Neural progenitor cell (in vitro differentiated cells): ENCODE data around the gene BAIAP3. TPM values are rescaled to one million over a fixed set of nuclear protein-coding genes. Genes with fewer than 3 reads are reported as not detected.

Experiments
- DNase-seq: peaks from one replicate; pipeline ENCODE4 v3.0.0-alpha.2; 2016; ENCODE audit warnings: low spot score
- H2AFZ ChIP-seq: fragments of 200-600 bp; sonication (generic); replicated peaks from 2 replicates; pipeline ENCODE4 v1.6.1; 2016; ENCODE audit warnings: antibody characterized with exemption
- H3F3A ChIP-seq: fragments of 200-600 bp; sonication (generic); 2 replicates; pipeline ENCODE4 v1.6.1; 2016; ENCODE audit warnings: antibody characterized with exemption, low read depth
- H3K27ac ChIP-seq: fragments of 200-600 bp; sonication (generic); 2 replicates; pipeline ENCODE4 v1.5.1; 2016; ENCODE audit warnings: mild to moderate bottlenecking
- H3K27me3 ChIP-seq: fragments of 200-600 bp; sonication (generic); 2 replicates; pipeline ENCODE4 v1.6.1; 2016; ENCODE audit warnings: mild to moderate bottlenecking, moderate library complexity
- H3K36me3 ChIP-seq: fragments of 200-600 bp; sonication (generic); 2 replicates; pipeline ENCODE4 v1.5.1; 2016
- H3K4me1 ChIP-seq: fragments of 200-600 bp; sonication (generic); 2 replicates; pipeline ENCODE4 v1.6.1; 2016; ENCODE audit warnings: mixed run types
- H3K4me2 ChIP-seq: fragments of 200-600 bp; sonication (generic); 2 replicates; pipeline ENCODE4 v1.6.1; 2016
- H3K4me3 ChIP-seq: fragments of 200-600 bp; sonication (generic); 2 replicates; pipeline ENCODE4 v1.5.1; 2016
- H3K79me2 ChIP-seq: fragments of 200-600 bp; sonication (generic); 2 replicates; pipeline ENCODE4 v1.6.1; 2016; ENCODE audit warnings: low read depth
- H3K9ac ChIP-seq: fragments of 200-600 bp; sonication (generic); 2 replicates; pipeline ENCODE4 v1.6.1; 2016
- H3K9me3 ChIP-seq: fragments of 200-600 bp; sonication (generic); 2 replicates; pipeline ENCODE4 v1.5.1; 2016; ENCODE audit warnings: low read depth
- H4K20me1 ChIP-seq: fragments of 200-600 bp; sonication (generic); 2 replicates; pipeline ENCODE4 v1.6.1; 2016; ENCODE audit warnings: low read depth
- H3K27ac Mint-ChIP-seq: 3 replicates; pipeline ENCODE4 v1.8.0; 2021; ENCODE audit warnings: mixed read lengths
- H3K27me3 Mint-ChIP-seq: 2 replicates; pipeline ENCODE4 v1.8.0; 2022; ENCODE audit warnings: low read depth, mild to moderate bottlenecking, inconsistent platforms, moderate library complexity, mixed read lengths; ENCODE audit not compliant: insufficient read depth
- H3K36me3 Mint-ChIP-seq: 3 replicates; pipeline ENCODE4 v1.8.0; 2021; ENCODE audit warnings: mixed read lengths
- H3K4me1 Mint-ChIP-seq: 3 replicates; pipeline ENCODE4 v1.8.0; 2021; ENCODE audit warnings: mixed read lengths
- H3K4me3 Mint-ChIP-seq: 3 replicates; pipeline ENCODE4 v1.8.0; 2021; ENCODE audit warnings: mild to moderate bottlenecking, moderate library complexity, mixed read lengths
- H3K9me3 Mint-ChIP-seq: 3 replicates; pipeline ENCODE4 v1.8.0; 2020; ENCODE audit warnings: mixed read lengths
- EZH2 ChIP-seq: fragments of 200-600 bp; sonication (generic); IDR thresholded peaks from 2 replicates; pipeline ENCODE4 v1.6.1; 2017; ENCODE audit warnings: antibody characterized with exemption, mild to moderate bottlenecking, moderate library complexity
- EZH2phosphoT487 ChIP-seq: fragments of 200-600 bp; sonication (generic); IDR thresholded peaks from 2 replicates; pipeline ENCODE4 v1.6.1; 2017; ENCODE audit warnings: antibody characterized with exemption
- total RNA-seq: library from RNA; depleted of rRNA; stranded (reverse); fragments of >200 nt; gene quantifications from 2 replicates; pipeline ENCODE4 v1.2.3, GENCODE V29; 2015; ENCODE audit warnings: low replicate concordance
- TF ChIP-seq, protein P1 (sequence below): fragments of 200-600 bp; sonication (generic); IDR thresholded peaks from 2 replicates; pipeline ENCODE4 v1.5.1; 2017; ENCODE audit warnings: antibody characterized with exemption, mild to moderate bottlenecking

BAIAP3 gene
- total RNA-seq, 1 donor from 2014 or later, result 0.34 TPM

DNA sequence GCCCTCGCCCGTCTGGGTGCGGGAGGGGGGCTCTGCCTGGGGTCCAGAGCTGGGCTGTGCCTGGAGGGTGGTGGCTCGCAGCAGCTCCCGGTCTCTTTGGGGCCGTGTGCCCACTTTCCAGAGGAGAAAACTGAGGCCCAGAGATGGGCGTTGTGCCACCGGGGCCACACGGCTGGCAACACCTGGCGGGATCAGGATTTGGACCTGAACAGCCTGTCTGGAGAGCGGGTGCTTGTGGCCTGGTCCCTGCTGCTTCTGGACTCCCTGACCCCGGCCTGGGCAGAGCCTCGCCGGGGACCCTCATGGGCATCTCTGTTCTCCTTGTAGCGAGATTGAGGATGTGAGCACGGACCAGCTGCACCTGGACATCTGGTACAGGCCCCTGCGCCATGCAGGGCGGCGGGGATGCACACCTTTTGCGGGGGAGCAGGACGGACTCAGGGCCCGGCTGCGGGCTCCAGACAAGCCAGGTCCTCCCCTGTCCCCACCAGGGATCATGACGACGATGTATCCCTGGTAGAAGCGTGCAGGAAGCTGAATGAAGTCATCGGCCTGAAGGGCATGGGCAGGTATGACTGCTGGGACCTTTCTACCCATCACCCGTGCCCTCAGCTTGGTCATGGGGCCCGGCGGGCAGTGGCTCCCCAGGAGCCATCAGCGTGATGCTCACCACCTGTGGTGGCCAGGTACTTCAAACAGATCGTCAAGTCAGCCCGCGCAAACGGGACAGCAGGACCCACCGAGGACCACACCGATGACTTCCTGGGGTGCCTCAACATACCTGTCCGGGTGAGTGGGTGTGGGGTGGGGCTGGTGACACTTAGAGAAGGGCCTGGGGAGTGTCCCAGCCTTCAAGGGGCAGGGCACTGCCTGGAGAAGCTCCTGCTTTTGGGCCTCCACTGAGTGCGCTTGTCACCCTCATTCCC, 8.3 kb downstream of the BAIAP3 start:
- H3K4me2 ChIP-seq, result peak overlapping the region; percentile 74
- no peaks in the 10 kb centered on the region for H3K79me2 ChIP-seq
- no peak overlapping the region for H3K27ac Mint-ChIP-seq
- peaks cover 19% of the 10 kb centered on the region for H4K20me1 ChIP-seq
- TF ChIP-seq, protein P1, sequence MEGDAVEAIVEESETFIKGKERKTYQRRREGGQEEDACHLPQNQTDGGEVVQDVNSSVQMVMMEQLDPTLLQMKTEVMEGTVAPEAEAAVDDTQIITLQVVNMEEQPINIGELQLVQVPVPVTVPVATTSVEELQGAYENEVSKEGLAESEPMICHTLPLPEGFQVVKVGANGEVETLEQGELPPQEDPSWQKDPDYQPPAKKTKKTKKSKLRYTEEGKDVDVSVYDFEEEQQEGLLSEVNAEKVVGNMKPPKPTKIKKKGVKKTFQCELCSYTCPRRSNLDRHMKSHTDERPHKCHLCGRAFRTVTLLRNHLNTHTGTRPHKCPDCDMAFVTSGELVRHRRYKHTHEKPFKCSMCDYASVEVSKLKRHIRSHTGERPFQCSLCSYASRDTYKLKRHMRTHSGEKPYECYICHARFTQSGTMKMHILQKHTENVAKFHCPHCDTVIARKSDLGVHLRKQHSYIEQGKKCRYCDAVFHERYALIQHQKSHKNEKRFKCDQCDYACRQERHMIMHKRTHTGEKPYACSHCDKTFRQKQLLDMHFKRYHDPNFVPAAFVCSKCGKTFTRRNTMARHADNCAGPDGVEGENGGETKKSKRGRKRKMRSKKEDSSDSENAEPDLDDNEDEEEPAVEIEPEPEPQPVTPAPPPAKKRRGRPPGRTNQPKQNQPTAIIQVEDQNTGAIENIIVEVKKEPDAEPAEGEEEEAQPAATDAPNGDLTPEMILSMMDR, result no peak
- no peak for TF ChIP-seq EZH2
- no peak for TF ChIP-seq EZH2phosphoT487
- H3K27ac ChIP-seq, result no peak overlapping the region
- peak overlapping the region; percentile 46 for H3K4me3 Mint-ChIP-seq
- H3K9me3 Mint-ChIP-seq, result no peaks in the 10 kb centered on the region
- H3K27me3 Mint-ChIP-seq, result peaks cover 5% of the 10 kb centered on the region
- H3K27me3 ChIP-seq, result peaks cover 80% of the 10 kb centered on the region
- H3K36me3 ChIP-seq, result no peaks in the 10 kb centered on the region
- no peak overlapping the region for H3K4me3 ChIP-seq
- DNase-seq, result no peak
- peaks cover 18% of the 10 kb centered on the region for H3K4me1 Mint-ChIP-seq
- no peak overlapping the region for H3K9ac ChIP-seq
- H3F3A ChIP-seq, result peaks cover 5% of the 10 kb centered on the region
- no peak overlapping the region for H2AFZ ChIP-seq
- H3K36me3 Mint-ChIP-seq, result no peaks in the 10 kb centered on the region
- no peaks in the 10 kb centered on the region for H3K9me3 ChIP-seq
- peaks cover 9% of the 10 kb centered on the region for H3K4me1 ChIP-seq

DNA sequence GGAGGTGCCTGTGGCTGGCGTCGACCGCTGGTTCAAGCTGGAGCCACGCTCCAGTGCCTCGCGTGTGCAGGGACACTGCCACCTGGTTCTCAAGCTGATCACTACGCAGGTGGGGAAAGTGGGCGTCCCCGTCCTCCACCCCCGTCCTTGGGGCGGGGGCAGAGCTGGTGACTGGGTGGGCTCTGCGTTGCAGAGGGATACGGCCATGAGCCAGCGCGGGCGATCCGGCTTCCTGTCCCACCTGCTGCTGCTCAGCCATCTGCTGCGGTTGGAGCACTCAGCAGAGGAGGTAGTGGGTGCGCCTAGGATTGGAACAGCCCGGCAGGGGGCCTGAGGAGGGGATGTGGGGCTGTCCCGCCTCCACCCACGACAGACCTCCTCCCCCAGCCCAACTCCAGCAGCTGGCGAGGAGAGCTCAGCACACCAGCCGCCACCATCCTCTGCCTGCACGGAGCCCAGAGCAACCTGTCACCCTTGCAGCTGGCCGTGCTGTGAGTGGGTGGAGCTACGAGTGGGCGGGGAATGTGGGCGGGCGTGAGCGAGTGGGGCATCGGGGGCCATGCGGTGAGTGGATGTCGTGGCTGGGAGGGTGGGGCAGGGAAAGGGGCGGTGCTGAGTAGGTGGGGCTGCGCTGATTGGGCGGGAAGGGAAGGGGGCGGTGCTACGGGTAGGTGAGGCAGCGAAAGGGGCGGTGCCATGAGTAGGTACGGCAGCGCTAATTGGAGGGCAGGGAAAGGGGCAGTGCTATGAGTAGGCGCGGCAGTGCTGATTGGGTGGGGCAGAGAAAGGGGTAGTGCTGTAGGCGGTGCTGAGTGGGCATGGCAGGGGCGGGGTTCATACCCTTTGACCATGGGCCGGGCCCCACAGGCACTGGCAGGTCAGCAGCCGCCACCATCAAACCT, 9.3 kb downstream of the BAIAP3 start:
- peak overlapping the region; percentile 84 for H3K4me3 Mint-ChIP-seq
- Histone ChIP-seq H3K9me3 (no peaks in the 10 kb centered on the region), H3K36me3 (no peaks in the 10 kb centered on the region), H4K20me1 (peaks cover 11% of the 10 kb centered on the region), H3K9ac (no peak overlapping the region), H3K79me2 (no peaks in the 10 kb centered on the region), H3K27me3 (peaks cover 70% of the 10 kb centered on the region), H2AFZ (peak overlapping the region; percentile 26), H3F3A (peaks cover 5% of the 10 kb centered on the region), H3K4me2 (peak overlapping the region; percentile 91), H3K27ac (no peak overlapping the region), H3K4me3 (peak overlapping the region; percentile 54), H3K4me1 (peaks cover 9% of the 10 kb centered on the region)
- H3K27me3 Mint-ChIP-seq, result peaks cover 5% of the 10 kb centered on the region
- DNase-seq, result peak; percentile 99
- TF ChIP-seq EZH2phosphoT487 (no peak), EZH2 (no peak)
- TF ChIP-seq, protein P1, result no peak
- H3K4me1 Mint-ChIP-seq, result peaks cover 12% of the 10 kb centered on the region
- no peaks in the 10 kb centered on the region for H3K36me3 Mint-ChIP-seq
- H3K9me3 Mint-ChIP-seq, result no peaks in the 10 kb centered on the region
- H3K27ac Mint-ChIP-seq, result no peak overlapping the region

DNA sequence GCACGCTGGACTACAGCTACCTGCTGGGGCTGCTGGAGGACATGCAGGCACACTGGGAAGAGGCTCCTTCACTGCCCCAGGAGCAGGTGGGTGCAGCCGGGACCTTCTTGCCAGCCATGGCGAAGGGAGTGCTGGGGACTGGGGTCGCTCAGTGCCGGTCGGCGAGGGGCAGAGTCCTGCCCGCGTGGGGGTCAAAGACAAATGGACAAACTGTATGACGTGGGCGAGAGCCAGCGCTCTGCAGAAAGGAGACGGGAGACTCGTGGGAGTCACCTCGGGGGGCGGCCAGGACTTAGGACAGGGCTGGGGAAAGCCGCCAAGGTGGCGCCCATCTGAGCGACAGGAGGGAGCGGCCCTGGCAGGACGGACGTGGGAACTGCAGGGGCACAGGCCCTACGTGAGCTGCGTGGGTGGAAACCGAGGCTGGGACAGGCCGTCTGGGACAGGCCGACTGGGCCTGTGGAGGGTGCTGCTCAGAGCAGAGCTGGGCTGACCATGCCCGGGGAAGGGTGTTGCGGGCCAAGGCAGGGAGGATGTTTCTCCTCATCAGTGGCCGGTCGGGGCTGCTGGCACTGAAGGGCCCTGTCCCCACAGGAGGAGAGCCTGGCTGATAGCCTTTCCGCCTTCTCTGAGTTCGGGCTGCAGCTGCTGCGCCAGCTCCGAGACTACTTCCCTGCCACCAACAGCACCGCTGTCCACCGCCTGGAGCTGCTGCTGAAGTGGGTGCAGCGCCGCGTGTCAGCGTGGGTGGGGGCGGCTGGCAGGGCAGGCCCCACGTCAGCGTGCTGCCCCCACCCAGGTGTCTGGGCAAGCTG, 10.2 kb downstream of the BAIAP3 start:
- peaks cover 9% of the 10 kb centered on the region for H3K4me1 ChIP-seq
- TF ChIP-seq EZH2 (no peak), EZH2phosphoT487 (no peak)
- TF ChIP-seq, protein P1, result no peak
- peaks cover 12% of the 10 kb centered on the region for H3K4me1 Mint-ChIP-seq
- no peaks in the 10 kb centered on the region for H3K36me3 ChIP-seq
- H3K9me3 ChIP-seq, result no peaks in the 10 kb centered on the region
- peaks cover 8% of the 10 kb centered on the region for H4K20me1 ChIP-seq
- peaks cover 5% of the 10 kb centered on the region for H3F3A ChIP-seq
- peak overlapping the region; percentile 84 for H3K4me3 Mint-ChIP-seq
- H3K27ac Mint-ChIP-seq, result no peak overlapping the region
- no peaks in the 10 kb centered on the region for H3K9me3 Mint-ChIP-seq
- no peak overlapping the region for H3K27ac ChIP-seq
- peak overlapping the region; percentile 91 for H3K4me2 ChIP-seq
- no peaks in the 10 kb centered on the region for H3K36me3 Mint-ChIP-seq
- H3K79me2 ChIP-seq, result no peaks in the 10 kb centered on the region
- DNase-seq, result no peak
- H3K9ac ChIP-seq, result no peak overlapping the region
- peak overlapping the region; percentile 54 for H3K4me3 ChIP-seq
- peak overlapping the region; percentile 26 for H2AFZ ChIP-seq
- peaks cover 5% of the 10 kb centered on the region for H3K27me3 Mint-ChIP-seq
- peaks cover 62% of the 10 kb centered on the region for H3K27me3 ChIP-seq
